GM19468 (cell line): ENCODE data around the gene MAP3K2.
"Not testable (repeated sequence)": the region's sequence is repeated elsewhere in the genome, so short reads cannot be mapped to it uniquely, and the experiment has no call there.

Experiments used
- ATAC-seq: cut with Tn5 transposase; IDR thresholded peaks from one replicate; pipeline ENCODE4 v1.9.1; 2021; ENCODE audit warnings: mild to moderate bottlenecking, moderate library complexity, moderate number of reproducible peaks; ENCODE audit not compliant: unreplicated experiment; ENCODE audit errors: extremely low read depth

MAP3K2 gene

DNA sequence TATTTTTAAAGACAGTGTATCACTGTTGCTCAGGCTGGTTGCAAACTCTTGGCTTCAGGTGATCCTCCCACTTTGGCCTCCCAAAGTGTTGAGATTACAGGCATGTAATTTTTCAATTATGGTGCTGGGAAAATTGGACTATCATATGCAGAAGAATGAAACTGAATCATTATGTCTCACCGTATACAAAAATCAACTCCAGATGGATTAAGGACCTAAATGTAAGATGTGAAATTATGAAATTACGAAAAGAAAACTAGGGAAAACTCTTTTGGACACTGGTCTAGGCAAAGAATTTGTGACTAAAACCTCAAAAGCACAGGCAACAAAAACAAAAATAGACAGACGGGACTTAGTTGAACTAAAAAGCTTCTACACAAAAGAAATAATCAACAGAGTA lies 31.2 kb downstream of the MAP3K2 start:
- no peak for ATAC-seq

DNA sequence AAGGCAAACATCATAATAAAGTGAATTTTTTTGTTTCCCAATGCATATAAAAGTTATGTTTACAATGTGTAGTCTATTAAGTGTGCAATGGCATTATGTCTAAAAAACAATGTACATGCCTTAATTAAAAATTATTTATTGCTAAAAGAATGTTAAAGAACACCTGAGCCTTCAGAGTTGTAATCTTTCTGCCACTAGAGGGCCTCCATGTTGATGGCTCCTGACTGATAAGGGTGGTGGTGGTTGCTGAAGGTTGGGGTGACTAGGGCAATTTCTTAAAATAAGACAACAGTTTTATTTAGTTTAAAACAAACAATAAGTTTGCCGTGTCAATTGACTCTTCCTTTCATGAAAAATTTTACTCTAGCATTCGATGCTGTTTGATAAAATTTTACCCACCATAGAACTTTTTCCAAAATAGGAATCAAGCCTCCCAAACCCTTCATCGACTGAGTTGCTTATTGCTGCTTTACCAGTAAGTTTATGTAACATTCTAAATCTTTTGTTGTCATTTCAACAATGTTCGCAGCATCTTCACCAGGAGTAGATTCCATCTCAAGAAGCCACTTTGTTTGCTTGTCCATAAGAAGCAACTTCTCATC lies 32.3 kb downstream of the MAP3K2 start:
- ATAC-seq, result no peak

- ATAC-seq, result not testable (repeated sequence)
Measured at GRCh38 chr2:127353873-127354676, 33.7 kb downstream of the MAP3K2 start.

DNA sequence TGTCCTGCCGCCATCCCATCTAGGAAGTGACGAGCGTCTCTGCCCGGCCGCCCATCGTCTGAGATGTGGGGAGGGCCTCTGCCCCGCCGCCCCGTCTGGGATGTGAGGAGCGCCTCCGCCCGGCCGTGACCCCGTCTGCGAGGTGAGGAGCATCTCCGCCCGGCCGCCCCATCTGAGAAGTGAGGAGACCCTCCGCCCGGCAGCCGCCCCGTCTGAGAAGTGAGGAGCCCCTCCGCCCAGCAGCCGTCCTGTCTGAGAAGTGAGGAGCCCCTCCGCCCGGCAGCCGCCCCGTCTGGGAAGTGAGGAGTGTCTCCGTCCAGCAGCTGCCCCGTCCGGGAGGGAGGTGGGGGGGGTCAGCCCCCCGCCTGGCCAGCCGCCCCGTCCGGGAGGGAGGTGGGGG lies 34.6 kb downstream of the MAP3K2 start:
- not testable (repeated sequence) for ATAC-seq

DNA sequence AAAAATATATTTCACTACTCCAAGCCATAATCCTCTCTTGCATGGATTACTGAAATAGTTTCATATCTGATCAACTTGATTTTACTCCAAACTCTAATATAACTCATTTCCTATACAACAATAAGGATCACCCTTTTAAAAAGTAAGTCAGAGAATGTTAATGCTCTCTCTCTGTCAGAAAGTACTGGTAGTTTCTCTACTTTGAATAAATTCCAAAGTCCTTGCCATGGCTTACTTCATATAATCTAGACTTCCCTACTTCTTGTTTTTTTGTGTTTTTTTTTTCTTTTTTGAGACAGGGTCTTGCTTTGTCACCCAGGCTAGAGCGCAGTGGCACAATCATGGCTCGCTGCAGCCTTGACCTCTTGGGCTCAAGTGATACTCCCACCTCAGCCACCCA lies 36.2 kb downstream of the MAP3K2 start:
- no peak for ATAC-seq

DNA sequence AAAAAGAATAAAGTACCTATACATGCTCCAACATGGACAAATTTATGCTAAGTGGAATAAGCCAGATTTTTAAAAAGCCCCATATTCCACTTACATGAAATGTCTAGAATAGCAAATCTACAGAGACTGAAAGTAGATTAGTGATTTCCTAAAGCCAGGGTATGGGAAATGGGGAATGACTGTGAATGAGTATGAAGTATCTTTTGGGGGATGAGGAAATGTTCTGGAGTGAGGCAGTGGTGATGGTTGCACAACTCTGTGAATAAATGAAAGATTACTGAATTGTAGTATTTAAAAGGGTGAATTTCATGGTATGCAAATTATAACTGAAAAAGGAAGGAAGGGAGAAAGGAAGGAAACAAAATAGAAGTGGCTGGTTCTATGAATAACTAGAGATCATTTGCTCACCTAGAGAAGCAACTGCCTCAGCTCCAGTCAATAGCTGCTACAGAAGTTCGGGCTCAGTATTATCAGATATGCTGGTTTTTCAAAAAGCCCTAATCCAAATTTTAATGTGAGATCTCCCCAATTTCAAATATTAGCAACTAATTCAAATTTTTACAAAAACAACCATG lies 39.3 kb downstream of the MAP3K2 start:
- ATAC-seq, result no peak

DNA sequence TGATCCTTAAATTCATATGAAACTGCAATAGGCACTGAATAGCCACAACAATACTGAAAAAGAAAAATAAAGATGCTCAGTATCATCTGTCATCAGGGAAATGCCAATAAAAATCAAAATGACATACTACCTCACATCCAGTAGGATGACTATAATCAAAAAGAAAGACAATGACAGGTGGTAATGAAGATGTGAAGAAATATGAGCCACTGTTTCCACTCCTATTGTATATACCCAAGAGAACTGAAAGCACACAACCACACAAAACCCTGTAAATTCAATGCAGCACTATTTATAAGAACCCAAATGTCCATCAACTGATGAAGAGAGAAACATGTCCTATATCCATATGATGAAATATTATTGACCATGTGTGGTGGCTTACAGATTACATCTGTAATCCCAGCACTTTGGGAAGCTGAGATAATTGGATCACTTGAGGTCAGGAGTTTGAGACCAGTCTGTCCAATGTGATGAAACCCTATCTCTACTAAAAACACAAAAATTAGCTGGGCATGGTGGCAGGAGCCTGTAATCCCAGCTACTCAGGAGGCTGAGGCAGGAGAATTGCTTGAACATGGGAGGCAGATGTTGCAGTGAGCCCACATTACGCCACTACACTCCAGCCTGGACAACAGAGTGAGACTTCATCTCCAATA lies 39.9 kb downstream of the MAP3K2 start:
- ATAC-seq, result no peak

GRCh38 chr2:127347015-127347414 lies 40.8 kb downstream of the MAP3K2 start:
- ATAC-seq, result no peak

DNA sequence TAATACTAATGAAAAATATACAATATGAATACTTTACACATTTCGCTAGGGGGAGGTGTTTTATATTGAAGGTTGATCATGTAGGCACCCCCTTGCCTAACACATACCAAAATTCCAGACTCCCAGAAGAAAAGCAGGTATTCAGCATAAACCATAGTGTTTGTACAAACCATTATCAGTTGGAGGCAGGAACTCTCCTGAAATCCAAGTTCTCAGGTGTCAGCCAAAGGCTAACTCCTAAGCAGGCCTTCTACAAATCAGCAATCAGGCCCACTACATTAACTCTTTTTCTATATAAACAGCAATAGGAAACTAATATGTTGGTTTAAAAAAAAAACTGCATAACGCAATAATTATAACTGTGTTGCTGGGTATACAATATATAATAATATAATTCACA lies 44.5 kb downstream of the MAP3K2 start:
- ATAC-seq, result no peak

- ATAC-seq, result no peak
Measured at GRCh38 chr2:127342101-127342500, 45.7 kb downstream of the MAP3K2 start.

DNA sequence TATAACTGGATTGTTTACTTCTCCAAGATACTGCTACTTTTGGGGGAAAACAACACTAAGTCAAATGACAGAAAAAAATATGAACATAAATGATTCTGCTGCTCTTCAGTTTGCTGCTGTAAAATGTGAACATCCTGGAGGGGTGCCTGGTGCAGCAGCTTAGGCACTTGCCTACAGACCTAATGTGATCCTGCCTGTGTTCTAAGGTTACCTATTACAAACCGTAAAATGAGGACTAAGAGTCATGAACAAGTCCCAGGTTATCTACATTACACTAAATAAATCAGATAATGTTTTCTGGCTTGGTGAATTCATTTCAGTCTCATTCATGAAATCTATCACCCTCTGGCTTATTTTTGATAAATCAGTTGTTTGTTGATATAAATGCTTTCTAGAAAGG lies 55.4 kb downstream of the MAP3K2 start:
- no peak for ATAC-seq

- peak; percentile 67 for ATAC-seq
Measured at GRCh38 chr2:127330753-127331152, 57.0 kb downstream of the MAP3K2 start.

GRCh38 chr2:127326289-127326945 lies 61.4 kb downstream of the MAP3K2 start:
- ATAC-seq, result no peak

DNA sequence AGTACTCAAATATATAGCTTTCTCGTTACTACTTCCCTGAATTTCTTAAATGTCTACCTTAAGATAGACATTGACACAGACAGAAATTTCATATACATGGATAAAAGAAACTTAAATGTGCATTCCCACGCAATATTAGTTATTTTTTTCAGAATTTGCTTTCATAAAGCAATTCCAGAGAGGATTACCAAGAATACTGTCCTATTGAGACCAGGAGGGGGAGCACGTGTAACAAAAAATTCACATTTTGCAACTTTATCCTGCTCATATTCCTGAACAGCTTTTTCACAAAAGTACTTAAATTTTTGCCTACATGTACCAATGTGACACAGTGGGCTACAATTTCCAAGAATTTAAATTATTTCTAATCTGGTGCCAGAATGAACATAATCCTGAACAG lies 63.1 kb downstream of the MAP3K2 start:
- ATAC-seq, result no peak

DNA sequence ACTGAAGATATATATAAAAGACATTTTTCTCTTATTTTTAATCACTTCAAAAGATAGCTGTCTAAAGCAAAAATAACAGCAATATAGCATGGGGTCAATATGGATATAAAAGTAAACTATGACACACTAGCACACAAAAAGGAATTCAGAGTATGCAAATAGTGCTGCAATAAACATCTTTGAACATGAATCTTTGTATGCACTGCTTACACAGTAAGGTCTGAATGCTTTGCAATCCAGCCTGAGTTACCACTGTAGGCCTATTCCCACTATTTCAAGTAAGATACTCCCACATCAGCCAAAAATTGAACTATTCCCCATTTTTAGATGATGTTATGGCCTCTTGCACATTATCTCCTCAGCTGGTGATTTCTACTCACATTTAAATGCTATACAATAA lies 66.5 kb downstream of the MAP3K2 start:
- no peak for ATAC-seq

GRCh38 chr2:127320586-127321275 lies 67.0 kb downstream of the MAP3K2 start:
- no peak for ATAC-seq

DNA sequence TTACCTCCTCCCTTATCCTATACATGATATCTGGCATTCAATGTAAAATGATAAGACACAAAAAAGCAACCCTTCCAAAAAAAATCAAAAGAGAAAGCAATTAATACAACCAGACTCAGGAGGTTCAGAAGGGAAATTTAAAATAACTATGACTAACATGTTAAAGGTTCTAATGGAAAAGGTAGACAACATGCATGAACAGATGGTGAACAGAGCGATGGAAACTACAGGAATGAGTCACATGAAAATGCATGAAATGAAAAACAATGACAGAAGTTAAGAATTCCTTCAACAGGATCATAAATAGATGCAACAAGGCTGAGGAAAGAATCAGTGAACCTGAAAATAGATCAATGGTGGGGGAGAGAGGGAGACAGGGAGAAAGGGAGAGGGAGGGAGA lies 67.7 kb downstream of the MAP3K2 start:
- ATAC-seq, result no peak

DNA sequence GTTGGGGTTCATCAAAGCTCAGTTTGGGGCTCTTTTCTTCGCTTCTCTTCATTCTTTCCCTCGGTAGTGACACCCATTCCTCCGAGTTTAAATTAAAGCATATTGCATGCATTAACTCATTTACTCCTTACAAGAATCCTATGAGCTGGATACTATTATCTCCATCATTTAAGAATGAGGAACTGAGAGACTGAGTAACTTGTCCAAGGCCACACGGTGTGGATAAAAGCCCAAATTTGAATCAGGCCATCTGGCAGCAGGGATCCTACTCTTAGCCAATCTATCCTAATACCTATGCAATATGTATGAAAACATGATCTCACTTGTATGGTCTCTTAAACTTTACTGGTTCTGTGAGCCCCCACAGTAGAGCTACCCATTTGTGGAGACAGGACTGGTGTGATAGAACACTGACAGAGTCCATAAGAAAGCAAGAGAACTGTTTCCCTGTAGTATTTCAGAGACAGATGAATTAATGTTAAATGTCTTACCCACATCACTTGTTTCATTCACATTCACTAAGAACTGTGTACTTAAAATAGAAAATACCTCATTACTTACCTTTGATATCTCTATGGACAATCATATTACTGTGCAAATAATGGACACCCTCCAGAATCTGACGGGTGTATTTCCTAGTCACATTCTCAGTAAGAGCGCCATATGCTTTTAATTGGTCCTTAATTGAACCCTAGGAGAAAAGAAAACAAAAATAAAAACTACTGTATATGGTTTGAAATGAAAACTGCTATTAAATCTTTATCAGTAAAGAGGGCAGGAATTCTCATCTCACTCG lies 73.4 kb downstream of the MAP3K2 start:
- ATAC-seq, result no peak

DNA sequence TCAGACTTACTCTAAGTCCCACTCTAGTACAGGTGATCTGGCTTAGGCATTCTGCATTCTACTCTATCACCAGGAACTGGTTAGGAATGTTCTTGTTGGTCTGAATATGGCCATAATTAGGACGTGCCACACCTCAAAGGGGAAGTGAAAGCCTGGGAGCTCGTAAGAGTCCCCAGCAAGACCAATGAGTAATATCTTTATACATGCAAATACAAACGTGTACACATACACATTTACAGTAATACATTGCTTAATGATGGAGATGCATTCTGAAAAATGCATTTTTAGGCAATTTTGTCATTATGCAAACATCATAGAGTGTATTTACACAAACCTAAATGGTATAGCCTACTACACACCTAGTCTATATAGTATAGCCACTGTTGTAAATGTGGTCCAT lies 74.4 kb downstream of the MAP3K2 start:
- peak; percentile 94 for ATAC-seq
